SK-N-SH (cell line): ENCODE results near the gene S100A8. TPM values are rescaled to one million over a fixed set of nuclear protein-coding genes. Genes with fewer than 3 reads are reported as not detected.

Experiments
- CTCF ChIA-PET: fragments of 300-600, 350-600 bp; formaldehyde crosslinking; extraction: SDS; loops from one replicate; lab custom pipeline; 2021; lab: Yijun Ruan, JAX
- POLR2A ChIA-PET: fragments of 350-600 bp; sonication (Branson Sonifier 250); formaldehyde crosslinking; extraction: SDS; loops from one replicate; lab custom pipeline; 2020; ENCODE audit warnings: antibody characterized with exemption, inconsistent platforms; lab: Yijun Ruan, JAX
- DNase-seq: peaks from one replicate; pipeline ENCODE4 v3.0.0; 2012
- H2AFZ ChIP-seq: fragments of 200-600 bp; sonication (generic); 2 replicates; pipeline ENCODE4 v1.8.1; 2016; ENCODE audit warnings: antibody characterized with exemption, mild to moderate bottlenecking, low read depth
- H3F3A ChIP-seq: fragments of 200-600 bp; sonication (generic); replicated peaks from 2 replicates; pipeline ENCODE3; 2016; ENCODE audit warnings: antibody characterized with exemption, mild to moderate bottlenecking; ENCODE audit not compliant: insufficient read depth
- H3K27ac ChIP-seq, 2 experiments: fragments of 200-500 bp in 1 of 2; fragments of 200-600 bp in 1 of 2; sonication (Bioruptor generic) in 1 of 2; sonication (generic), shearing (Covaris generic) in 1 of 2; 2 replicates each; pipeline versions ENCODE4 v1.5.1 to v1.6.1; 2014 to 2016; ENCODE audit warnings: low read depth in 2 of 2, inconsistent platforms in 1 of 2, low read length in 1 of 2, mild to moderate bottlenecking in 1 of 2, mixed read lengths in 1 of 2
- H3K27me3 ChIP-seq: fragments of 200-600 bp; sonication (generic), shearing (Covaris generic); 2 replicates; pipeline ENCODE4 v1.6.1; 2016; ENCODE audit warnings: mixed run types; ENCODE audit not compliant: insufficient read depth
- H3K36me3 ChIP-seq, 2 experiments: fragments of 200-500 bp in 1 of 2; fragments of 200-600 bp in 1 of 2; sonication (Bioruptor generic) in 1 of 2; sonication (generic) in 1 of 2; replicated peaks in 1 of 2; 2 replicates each; pipeline versions ENCODE3 to v1.5.1; 2014 to 2016; ENCODE audit warnings: low read length in 1 of 2, mild to moderate bottlenecking in 1 of 2; ENCODE audit not compliant: insufficient read depth in 2 of 2, control insufficient read depth in 1 of 2
- H3K4me1 ChIP-seq, 2 experiments: fragments of 200-500 bp in 1 of 2; fragments of 200-600 bp in 1 of 2; sonication (Bioruptor generic) in 1 of 2; sonication (generic), shearing (Covaris generic) in 1 of 2; 2 replicates each; pipeline versions ENCODE4 v1.5.1 to v1.6.1; 2014 to 2016; ENCODE audit warnings: low read depth in 1 of 2, low read length in 1 of 2, mixed run types in 1 of 2; ENCODE audit not compliant: insufficient read depth in 2 of 2, control insufficient read depth in 1 of 2
- H3K4me2 ChIP-seq: fragments of 200-600 bp; sonication (generic), shearing (Covaris generic); 2 replicates; pipeline ENCODE4 v1.6.1; 2017; ENCODE audit warnings: mixed run types
- H3K4me3 ChIP-seq, 2 experiments: fragments of 200-500 bp in 1 of 2; fragments of 200-600 bp in 1 of 2; sonication (Bioruptor generic) in 1 of 2; sonication (generic), shearing (Covaris generic) in 1 of 2; 2 replicates each; pipeline versions ENCODE4 v1.5.1 to v1.8.1; 2014 to 2016; ENCODE audit warnings: low read depth in 2 of 2, inconsistent platforms in 1 of 2, low read length in 1 of 2, mild to moderate bottlenecking in 1 of 2, mixed read lengths in 1 of 2, moderate library complexity in 1 of 2
- H3K79me2 ChIP-seq: fragments of 200-600 bp; sonication (generic); 2 replicates; pipeline ENCODE4 v1.8.1; 2017; ENCODE audit warnings: mild to moderate bottlenecking; ENCODE audit not compliant: insufficient read depth
- H3K9ac ChIP-seq: fragments of 200-600 bp; sonication (generic); 2 replicates; pipeline ENCODE4 v1.6.1; 2017; ENCODE audit warnings: mixed run types
- H3K9me2 ChIP-seq: fragments of 200-600 bp; sonication (generic); 2 replicates; pipeline ENCODE4 v1.6.1; 2017; ENCODE audit warnings: mixed run types
- H3K9me3 ChIP-seq: fragments of 200-600 bp; sonication (generic); 2 replicates; pipeline ENCODE4 v1.6.1; 2017; ENCODE audit warnings: mixed run types, mild to moderate bottlenecking, moderate library complexity
- H4K20me1 ChIP-seq: fragments of 200-600 bp; sonication (generic); 2 replicates; pipeline ENCODE4 v1.6.1; 2017; ENCODE audit warnings: mild to moderate bottlenecking, mixed run types; ENCODE audit not compliant: insufficient read depth
- CHD2 ChIP-seq: fragments of 150-350 bp; IDR thresholded peaks from 2 replicates; pipeline ENCODE4 v1.6.1; 2018; ENCODE audit warnings: low read length; ENCODE audit not compliant: partially characterized antibody
- EP300 ChIP-seq, 2 experiments: IDR thresholded peaks; 2 replicates each; pipeline versions ENCODE4 v1.4.0 to v1.6.1; 2012; ENCODE audit warnings: borderline replicate concordance in 1 of 2, low read depth in 1 of 2, low read length in 1 of 2
- FOXM1 ChIP-seq: IDR thresholded peaks from 2 replicates; pipeline ENCODE4 v1.4.0; 2012; ENCODE audit warnings: low read depth, mild to moderate bottlenecking
- JUND ChIP-seq: IDR thresholded peaks from 2 replicates; pipeline ENCODE4 v1.4.0; 2012
- MEF2A ChIP-seq: IDR thresholded peaks from 2 replicates; pipeline ENCODE4 v1.4.0; 2012; ENCODE audit warnings: low read depth, borderline replicate concordance
- MXI1 ChIP-seq: IDR thresholded peaks from 2 replicates; pipeline ENCODE4 v1.6.1; 2012; ENCODE audit warnings: mild to moderate bottlenecking, low read depth, low read length, improper control_type of control experiment
- NFIC ChIP-seq: IDR thresholded peaks from 2 replicates; pipeline ENCODE4 v1.4.0; 2012; ENCODE audit warnings: borderline replicate concordance
- RCOR1 ChIP-seq: fragments of 150-350 bp; IDR thresholded peaks from 2 replicates; pipeline ENCODE4 v1.6.1; 2017; ENCODE audit warnings: antibody characterized with exemption, low read length
- RFX5 ChIP-seq: IDR thresholded peaks from 2 replicates; pipeline ENCODE4 v1.6.1; 2012; ENCODE audit warnings: mild to moderate bottlenecking, improper control_type of control experiment, low read length
- RXRA ChIP-seq: IDR thresholded peaks from 2 replicates; pipeline ENCODE4 v1.4.0; 2012; ENCODE audit warnings: low read depth, mild to moderate bottlenecking, borderline replicate concordance
- TCF12 ChIP-seq: IDR thresholded peaks from 2 replicates; pipeline ENCODE4 v1.4.0; 2012
- TEAD4 ChIP-seq: IDR thresholded peaks from 2 replicates; pipeline ENCODE4 v1.4.0; 2012; ENCODE audit warnings: mild to moderate bottlenecking, borderline replicate concordance; ENCODE audit not compliant: insufficient read depth
- WGBS: methylation state at CpG from one replicate; pipeline ENCODE4 v1.1.6; 2017; ENCODE audit warnings: low lambda C conversion rate; 5-methylcytosine and 5-hydroxymethylcytosine counted together
- polyA plus RNA-seq, 3 experiments: library from polyadenylated mRNA; depleted of rRNA; stranded (reverse); fragments of >200 nt; gene quantifications; 2 replicates each; pipeline ENCODE4 v1.2.3, GENCODE V29; 2012
- TF ChIP-seq, protein P1 (sequence below): fragments of 150-350 bp; IDR thresholded peaks from 2 replicates; pipeline ENCODE4 v1.6.1; 2016; ENCODE audit warnings: mild to moderate bottlenecking, low read depth, low read length
- TF ChIP-seq, protein P2 (sequence below): fragments of 150-350 bp; IDR thresholded peaks from 2 replicates; pipeline ENCODE4 v1.6.1; 2017; ENCODE audit warnings: antibody characterized with exemption, low read length, low read depth, borderline replicate concordance
- TF ChIP-seq, protein P3 (sequence below): IDR thresholded peaks from 2 replicates; pipeline ENCODE4 v1.6.1; 2012; ENCODE audit warnings: mild to moderate bottlenecking, low read depth, low read length, moderate library complexity

Gene S100A8
- polyA plus RNA-seq, 1 of the 3 experiments (the other 2 are of a cell fraction), result not detected

DNA sequence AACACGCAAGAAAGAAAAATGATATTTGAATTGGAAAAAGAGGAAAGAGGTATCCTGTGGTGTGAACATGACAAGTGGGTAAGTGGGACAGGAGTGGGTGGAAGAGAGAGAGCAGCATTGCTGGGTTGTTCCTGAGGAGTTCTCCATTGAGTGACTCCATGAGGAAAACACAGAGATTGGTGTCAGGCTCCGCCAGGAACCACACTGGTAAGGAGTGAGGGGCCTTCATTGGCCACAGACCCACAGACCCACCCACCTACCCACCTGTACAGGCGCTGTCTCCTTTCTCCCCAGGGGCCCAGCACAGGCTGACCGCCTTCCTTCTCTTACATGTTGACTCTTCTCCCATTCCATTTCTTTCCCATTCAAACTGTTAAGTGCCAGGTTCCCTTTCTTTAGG is 46.4 kb upstream of the S100A8 start:
- Histone ChIP-seq H3K79me2 (no peaks in the 10 kb centered on the region), H3K4me3 (no peak overlapping the region), H3K36me3 (no peaks in the 10 kb centered on the region), H4K20me1 (no peaks in the 10 kb centered on the region), H3F3A (no peaks in the 10 kb centered on the region), H3K27ac (no peak overlapping the region), H3K9me2 (no peaks in the 10 kb centered on the region), H3K4me2 (no peak overlapping the region), H3K9ac (no peak overlapping the region), H2AFZ (no peak overlapping the region), H3K4me1 (no peaks in the 10 kb centered on the region), H3K27me3 (peaks cover 12% of the 10 kb centered on the region; the same call in 1 of the 2 replicates), H3K9me3 (no peaks in the 10 kb centered on the region)
- DNase-seq, result no peak
- ChIA-PET CTCF (interaction anchor here (0.6 to 2.4 kb wide), 2 partner anchors 57 to 780 kb away, joined by 3 to 6 read pairs; no protein-coding TSS in a partner anchor), POLR2A (no interaction called here)
- WGBS, result 5% methylated on average over 4 of the region's 4 CpGs
- TF ChIP-seq MEF2A (no peak), MXI1 (no peak), CHD2 (no peak), RFX5 (no peak)
- TF ChIP-seq, protein P1, sequence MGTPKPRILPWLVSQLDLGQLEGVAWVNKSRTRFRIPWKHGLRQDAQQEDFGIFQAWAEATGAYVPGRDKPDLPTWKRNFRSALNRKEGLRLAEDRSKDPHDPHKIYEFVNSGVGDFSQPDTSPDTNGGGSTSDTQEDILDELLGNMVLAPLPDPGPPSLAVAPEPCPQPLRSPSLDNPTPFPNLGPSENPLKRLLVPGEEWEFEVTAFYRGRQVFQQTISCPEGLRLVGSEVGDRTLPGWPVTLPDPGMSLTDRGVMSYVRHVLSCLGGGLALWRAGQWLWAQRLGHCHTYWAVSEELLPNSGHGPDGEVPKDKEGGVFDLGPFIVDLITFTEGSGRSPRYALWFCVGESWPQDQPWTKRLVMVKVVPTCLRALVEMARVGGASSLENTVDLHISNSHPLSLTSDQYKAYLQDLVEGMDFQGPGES, result no peak

DNA sequence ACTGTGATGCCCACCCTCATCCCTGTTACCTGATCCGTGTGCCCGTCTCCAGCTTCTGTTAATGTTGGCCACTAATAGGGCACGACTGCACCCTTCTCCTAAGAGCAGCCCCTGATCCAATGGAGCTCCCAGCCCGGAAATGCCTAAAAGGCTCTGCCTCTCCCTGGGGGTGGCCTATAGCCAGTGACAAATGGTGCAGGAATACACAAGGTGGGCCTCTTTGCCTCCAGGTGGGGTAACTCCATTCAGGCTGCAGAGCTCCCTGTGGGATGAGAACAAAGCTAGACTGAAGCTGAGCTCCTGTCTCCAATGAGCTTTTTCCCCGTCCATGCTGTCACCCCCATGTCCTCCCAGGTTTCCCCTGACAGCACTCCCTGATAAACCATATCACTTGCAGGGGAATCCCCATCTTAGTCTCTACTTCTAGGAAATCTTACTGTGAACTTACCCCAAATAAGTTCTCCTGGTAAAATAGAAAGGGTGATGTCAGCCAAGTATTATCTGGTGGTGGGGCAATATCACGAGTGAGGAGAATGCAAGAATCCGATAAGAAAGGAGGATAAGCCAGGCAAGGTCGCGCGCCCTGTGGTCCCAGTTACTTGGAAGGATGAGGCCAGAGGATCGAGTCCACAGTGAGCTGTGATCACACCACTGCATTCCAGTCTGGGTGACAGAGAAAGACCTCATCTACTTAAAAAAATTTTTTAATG is 44.0 kb upstream of the S100A8 start:
- H3K4me3 ChIP-seq, result no peak overlapping the region
- no peaks in the 10 kb centered on the region for H3K36me3 ChIP-seq
- CTCF ChIA-PET, result interaction anchor here (1.0 to 1.5 kb wide), 2 partner anchors 11 to 82 kb away, joined by 3 to 4 read pairs; no protein-coding TSS in a partner anchor
- H3F3A ChIP-seq, result no peaks in the 10 kb centered on the region
- POLR2A ChIA-PET, result interaction anchor here (0.7 kb wide), 1 partner anchor 532 kb away, joined by 3 read pairs; no protein-coding TSS in a partner anchor
- H3K79me2 ChIP-seq, result no peaks in the 10 kb centered on the region
- H3K4me1 ChIP-seq, result no peaks in the 10 kb centered on the region
- no peaks in the 10 kb centered on the region for H4K20me1 ChIP-seq
- no peaks in the 10 kb centered on the region for H3K9me3 ChIP-seq
- TF ChIP-seq RFX5, result no peak
- TF ChIP-seq, protein P1, result no peak
- TF ChIP-seq FOXM1, result no peak
- TF ChIP-seq TCF12, result no peak
- no peak for TF ChIP-seq RCOR1
- TF ChIP-seq MEF2A, result no peak
- TF ChIP-seq, protein P2, sequence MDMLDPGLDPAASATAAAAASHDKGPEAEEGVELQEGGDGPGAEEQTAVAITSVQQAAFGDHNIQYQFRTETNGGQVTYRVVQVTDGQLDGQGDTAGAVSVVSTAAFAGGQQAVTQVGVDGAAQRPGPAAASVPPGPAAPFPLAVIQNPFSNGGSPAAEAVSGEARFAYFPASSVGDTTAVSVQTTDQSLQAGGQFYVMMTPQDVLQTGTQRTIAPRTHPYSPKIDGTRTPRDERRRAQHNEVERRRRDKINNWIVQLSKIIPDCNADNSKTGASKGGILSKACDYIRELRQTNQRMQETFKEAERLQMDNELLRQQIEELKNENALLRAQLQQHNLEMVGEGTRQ, result no peak
- TF ChIP-seq NFIC, result no peak
- TF ChIP-seq JUND, result no peak
- TF ChIP-seq EP300 (IDR thresholded peaks at IDR 0.05; ENCODE audit: borderline replicate concordance in 1 of 2, low read depth in 1 of 2, low read length in 1 of 2), result no peak
- TF ChIP-seq TEAD4, result no peak
- no peak for TF ChIP-seq MXI1
- TF ChIP-seq, protein P3, sequence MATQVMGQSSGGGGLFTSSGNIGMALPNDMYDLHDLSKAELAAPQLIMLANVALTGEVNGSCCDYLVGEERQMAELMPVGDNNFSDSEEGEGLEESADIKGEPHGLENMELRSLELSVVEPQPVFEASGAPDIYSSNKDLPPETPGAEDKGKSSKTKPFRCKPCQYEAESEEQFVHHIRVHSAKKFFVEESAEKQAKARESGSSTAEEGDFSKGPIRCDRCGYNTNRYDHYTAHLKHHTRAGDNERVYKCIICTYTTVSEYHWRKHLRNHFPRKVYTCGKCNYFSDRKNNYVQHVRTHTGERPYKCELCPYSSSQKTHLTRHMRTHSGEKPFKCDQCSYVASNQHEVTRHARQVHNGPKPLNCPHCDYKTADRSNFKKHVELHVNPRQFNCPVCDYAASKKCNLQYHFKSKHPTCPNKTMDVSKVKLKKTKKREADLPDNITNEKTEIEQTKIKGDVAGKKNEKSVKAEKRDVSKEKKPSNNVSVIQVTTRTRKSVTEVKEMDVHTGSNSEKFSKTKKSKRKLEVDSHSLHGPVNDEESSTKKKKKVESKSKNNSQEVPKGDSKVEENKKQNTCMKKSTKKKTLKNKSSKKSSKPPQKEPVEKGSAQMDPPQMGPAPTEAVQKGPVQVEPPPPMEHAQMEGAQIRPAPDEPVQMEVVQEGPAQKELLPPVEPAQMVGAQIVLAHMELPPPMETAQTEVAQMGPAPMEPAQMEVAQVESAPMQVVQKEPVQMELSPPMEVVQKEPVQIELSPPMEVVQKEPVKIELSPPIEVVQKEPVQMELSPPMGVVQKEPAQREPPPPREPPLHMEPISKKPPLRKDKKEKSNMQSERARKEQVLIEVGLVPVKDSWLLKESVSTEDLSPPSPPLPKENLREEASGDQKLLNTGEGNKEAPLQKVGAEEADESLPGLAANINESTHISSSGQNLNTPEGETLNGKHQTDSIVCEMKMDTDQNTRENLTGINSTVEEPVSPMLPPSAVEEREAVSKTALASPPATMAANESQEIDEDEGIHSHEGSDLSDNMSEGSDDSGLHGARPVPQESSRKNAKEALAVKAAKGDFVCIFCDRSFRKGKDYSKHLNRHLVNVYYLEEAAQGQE, result no peak
- TF ChIP-seq RXRA, result no peak
- WGBS, result 14% methylated on average over 11 of the region's 11 CpGs
- no peaks in the 10 kb centered on the region for H3K9me2 ChIP-seq
- H3K27ac ChIP-seq, result no peak overlapping the region
- H3K27me3 ChIP-seq, result peaks cover 12% of the 10 kb centered on the region; the same call in 1 of the 2 replicates
- no peak overlapping the region for H3K9ac ChIP-seq
- no peak for DNase-seq
- H3K4me2 ChIP-seq, result no peak overlapping the region
- H2AFZ ChIP-seq, result no peak overlapping the region
